Activated CD4-positive, alpha-beta memory T cell treated with anti-CD3 and anti-CD28 coated beads, Interleukin-2, amount 10 ng/mL, durations not matched to agents 7 days and 5 days (primary cell): Measurements from ENCODE around the gene LZTFL1. TPM values are rescaled to one million over a fixed set of nuclear protein-coding genes. Genes with fewer than 3 reads are reported as not detected.

ENCODE experiments used
- CTCF ChIA-PET: fragments of 350-600 bp; sonication (Branson Sonifier 250); formaldehyde crosslinking; loops from one replicate; lab custom pipeline; 2021; ENCODE audit warnings: antibody characterized with exemption, inconsistent platforms; lab: Charles Lee
- POLR2A ChIA-PET: fragments of 350-600 bp; sonication (Branson Sonifier 250); formaldehyde crosslinking; loops from one replicate; lab custom pipeline; 2021; ENCODE audit warnings: antibody characterized with exemption; lab: Charles Lee
- DNase-seq: peaks from one replicate; pipeline ENCODE4 v3.0.0-alpha.2; 2020
- H3K27ac Mint-ChIP-seq: one replicate; pipeline ENCODE4 v1.8.0; 2021; ENCODE audit warnings: mild to moderate bottlenecking, mixed read lengths
- H3K27me3 Mint-ChIP-seq: one replicate; pipeline ENCODE4 v1.8.0; 2021; ENCODE audit warnings: mixed read lengths
- H3K36me3 Mint-ChIP-seq: one replicate; pipeline ENCODE4 v1.8.0; 2021; ENCODE audit warnings: low read depth, mixed read lengths
- H3K4me1 Mint-ChIP-seq: one replicate; pipeline ENCODE4 v1.8.0; 2021; ENCODE audit warnings: mixed read lengths
- H3K4me3 Mint-ChIP-seq: one replicate; pipeline ENCODE4 v1.8.0; 2021; ENCODE audit warnings: mild to moderate bottlenecking, mixed read lengths
- H3K9me3 Mint-ChIP-seq: one replicate; pipeline ENCODE4 v1.8.0; 2021; ENCODE audit warnings: mixed read lengths
- total RNA-seq, 2 experiments: library from RNA; stranded (reverse); gene quantifications; one replicate each; pipeline ENCODE4 v1.2.3, GENCODE V29; 2021

The LZTFL1 gene
- total RNA-seq, 2 experiments from 2014 or later: 7.9 to 8.4 TPM

DNA sequence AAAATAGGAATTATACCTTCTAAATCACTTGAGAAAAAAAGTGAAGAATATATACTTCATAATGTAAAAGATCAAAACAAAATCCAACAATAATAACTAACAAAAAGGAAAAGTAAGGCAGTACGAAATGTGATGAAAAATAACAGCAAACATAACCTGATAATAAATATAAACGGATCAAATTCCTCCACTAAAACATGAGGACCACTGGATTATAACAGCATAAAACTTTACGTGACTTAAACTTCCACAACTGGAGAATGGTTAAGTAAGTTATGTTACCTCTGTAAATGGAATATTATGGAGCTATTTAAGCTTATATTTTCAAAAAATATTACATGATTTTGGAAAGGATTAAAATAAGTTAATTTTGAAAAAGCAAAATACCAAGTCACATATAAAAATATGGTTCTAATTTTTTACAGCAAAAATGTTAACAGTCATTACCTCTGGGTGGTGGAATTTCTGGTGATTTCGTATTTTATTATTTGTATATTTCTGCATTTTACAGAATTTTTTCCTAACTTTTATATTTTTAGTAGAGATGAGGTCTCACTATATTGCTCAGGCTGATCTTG is 52.6 kb downstream of the LZTFL1 start:
- POLR2A ChIA-PET: no interaction called here
- Mint-ChIP-seq H3K4me3 (no peak overlapping the region), H3K4me1 (no peaks in the 10 kb centered on the region), H3K9me3 (peaks cover 7% of the 10 kb centered on the region), H3K36me3 (no peaks in the 10 kb centered on the region), H3K27me3 (peaks cover 73% of the 10 kb centered on the region), H3K27ac (no peak overlapping the region)
- CTCF ChIA-PET: no interaction called here
- no peak for DNase-seq

DNA sequence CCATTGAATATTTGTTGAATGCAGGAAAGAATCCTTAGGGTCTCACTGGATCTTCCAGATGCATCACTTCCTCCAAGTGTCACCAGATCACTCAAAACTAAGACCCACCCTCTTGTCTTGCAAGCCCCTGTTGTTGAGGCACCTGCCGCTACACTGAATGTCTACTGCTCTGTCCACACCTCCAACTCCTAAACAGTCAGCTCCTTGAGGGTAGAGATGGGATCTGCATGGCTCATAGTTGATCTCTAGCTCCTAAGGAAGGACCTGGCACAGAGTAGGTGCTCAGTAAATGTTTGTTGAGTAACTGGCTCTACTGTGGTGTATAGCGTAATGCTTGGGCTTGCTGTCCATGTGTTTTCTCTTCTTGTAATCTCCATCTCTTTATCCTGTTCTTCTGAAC is 54.4 kb downstream of the LZTFL1 start:
- CTCF ChIA-PET: no interaction called here
- Mint-ChIP-seq H3K4me3 (no peak overlapping the region), H3K4me1 (no peaks in the 10 kb centered on the region), H3K9me3 (peaks cover 7% of the 10 kb centered on the region), H3K27me3 (peaks cover 61% of the 10 kb centered on the region), H3K36me3 (no peaks in the 10 kb centered on the region), H3K27ac (no peak overlapping the region)
- DNase-seq: no peak
- POLR2A ChIA-PET: no interaction called here

- Mint-ChIP-seq H3K27ac (no peak overlapping the region), H3K4me1 (no peaks in the 10 kb centered on the region), H3K27me3 (peaks cover 59% of the 10 kb centered on the region), H3K9me3 (peaks cover 7% of the 10 kb centered on the region), H3K36me3 (no peaks in the 10 kb centered on the region), H3K4me3 (no peak overlapping the region)
- ChIA-PET CTCF (no interaction called here), POLR2A (no interaction called here)
- DNase-seq: no peak
Measured at GRCh38 chr3:45786801-45787495, 55.0 kb downstream of the LZTFL1 start.

DNA sequence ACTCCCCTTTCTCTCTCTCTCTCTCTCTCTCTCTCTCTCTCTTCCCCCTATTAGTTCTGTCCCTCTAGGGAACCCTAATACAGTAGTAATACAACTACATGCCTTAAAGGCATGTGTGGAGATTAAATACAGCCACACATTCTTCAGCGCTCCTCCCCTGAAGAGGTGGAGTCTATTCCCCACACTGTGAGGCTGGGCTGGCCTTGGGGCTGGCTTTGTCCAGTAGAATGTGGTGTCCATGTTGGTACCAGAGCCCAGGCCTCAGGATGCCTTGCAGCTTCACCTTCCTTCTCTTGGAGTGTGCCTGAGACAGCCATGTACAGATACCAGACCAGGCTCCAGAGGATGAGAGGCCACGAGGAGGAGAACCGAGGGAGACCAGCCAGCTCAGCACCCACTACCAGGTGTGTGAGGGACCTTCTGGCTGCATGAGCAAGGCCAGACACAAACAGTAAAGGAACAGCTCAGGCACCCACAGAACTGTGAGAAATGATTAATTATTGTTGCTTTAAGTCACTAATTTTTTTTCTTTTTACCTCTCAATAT is 56.2 kb downstream of the LZTFL1 start:
- Mint-ChIP-seq H3K9me3 (peaks cover 7% of the 10 kb centered on the region), H3K4me1 (no peaks in the 10 kb centered on the region), H3K36me3 (no peaks in the 10 kb centered on the region), H3K4me3 (no peak overlapping the region), H3K27me3 (peaks cover 50% of the 10 kb centered on the region), H3K27ac (no peak overlapping the region)
- ChIA-PET POLR2A (no interaction called here), CTCF (no interaction called here)
- DNase-seq: no peak

DNA sequence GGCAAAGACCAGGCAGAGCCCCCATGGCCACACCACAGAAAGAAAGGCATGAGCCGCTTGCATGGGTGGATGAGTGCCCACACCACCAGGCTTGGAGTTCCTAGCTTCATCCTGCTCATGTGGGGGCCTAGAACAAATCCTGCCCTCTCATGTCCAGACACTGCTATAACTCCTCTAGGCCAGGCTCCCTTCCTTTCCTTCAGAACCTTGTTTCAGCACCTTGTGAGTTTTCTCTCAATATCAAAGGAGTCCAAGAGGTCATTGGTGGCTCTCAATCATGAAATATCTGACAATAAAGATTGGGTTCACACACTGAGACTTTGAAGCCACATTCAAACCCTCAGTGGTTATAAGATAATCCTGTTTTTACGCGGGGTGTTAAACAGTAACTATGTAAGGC is 58.3 kb downstream of the LZTFL1 start:
- Mint-ChIP-seq H3K4me1 (no peaks in the 10 kb centered on the region), H3K9me3 (no peaks in the 10 kb centered on the region), H3K4me3 (no peak overlapping the region), H3K36me3 (no peaks in the 10 kb centered on the region), H3K27me3 (peaks cover 36% of the 10 kb centered on the region), H3K27ac (no peak overlapping the region)
- no peak for DNase-seq
- POLR2A ChIA-PET: no interaction called here
- CTCF ChIA-PET: no interaction called here

DNA sequence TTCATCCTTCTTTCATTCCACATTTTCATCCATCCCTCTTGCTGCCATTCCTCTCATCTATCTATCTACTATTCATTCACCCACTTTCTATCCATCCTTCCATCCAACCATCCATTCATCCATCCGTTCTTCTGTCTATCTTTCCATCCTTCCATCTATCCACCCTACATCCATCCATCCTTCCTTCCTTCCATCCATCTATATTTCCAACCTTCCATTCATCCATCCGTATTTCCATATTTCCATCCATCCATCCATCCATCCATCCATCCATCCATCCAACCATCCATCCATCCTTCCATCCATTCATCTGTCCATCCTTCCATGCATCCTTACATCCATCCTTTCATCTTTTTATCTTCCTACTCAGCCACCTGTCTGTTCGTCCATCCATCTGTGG is 59.5 kb downstream of the LZTFL1 start:
- ChIA-PET POLR2A (no interaction called here), CTCF (no interaction called here)
- DNase-seq: no peak
- Mint-ChIP-seq H3K4me3 (no peak overlapping the region), H3K27ac (no peak overlapping the region), H3K4me1 (no peaks in the 10 kb centered on the region), H3K36me3 (no peaks in the 10 kb centered on the region), H3K9me3 (no peaks in the 10 kb centered on the region), H3K27me3 (peaks cover 30% of the 10 kb centered on the region)

GRCh38 chr3:45781841-45782240 is 60.1 kb downstream of the LZTFL1 start:
- no peak overlapping the region for H3K4me3 Mint-ChIP-seq
- H3K36me3 Mint-ChIP-seq: no peaks in the 10 kb centered on the region
- ChIA-PET CTCF (no interaction called here), POLR2A (no interaction called here)
- DNase-seq: peak; percentile 5
- no peaks in the 10 kb centered on the region for H3K9me3 Mint-ChIP-seq
- no peak overlapping the region for H3K27ac Mint-ChIP-seq
- H3K27me3 Mint-ChIP-seq: peaks cover 24% of the 10 kb centered on the region
- H3K4me1 Mint-ChIP-seq: no peaks in the 10 kb centered on the region

DNA sequence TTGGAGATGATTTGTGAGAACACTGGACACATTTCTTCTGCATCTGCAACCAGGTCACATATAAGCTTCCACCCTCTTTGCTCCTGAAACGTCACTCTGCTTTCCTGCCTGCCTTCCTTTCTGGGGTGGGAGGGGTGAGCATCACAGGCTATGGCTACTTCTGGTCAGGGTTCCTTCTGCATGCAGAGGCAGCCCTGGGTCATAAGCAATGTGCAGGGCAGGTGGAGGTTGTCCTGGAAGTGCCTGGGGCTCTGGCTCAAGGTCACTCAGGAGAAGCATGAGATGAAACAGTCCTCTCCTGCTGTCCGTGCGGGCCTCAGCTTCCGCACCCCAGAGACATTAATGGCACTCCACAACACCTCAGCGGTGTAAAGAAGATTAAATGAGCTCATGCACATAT is 60.6 kb downstream of the LZTFL1 start:
- H3K36me3 Mint-ChIP-seq: no peaks in the 10 kb centered on the region
- no peak overlapping the region for H3K27ac Mint-ChIP-seq
- no peaks in the 10 kb centered on the region for H3K4me1 Mint-ChIP-seq
- ChIA-PET CTCF (no interaction called here), POLR2A (no interaction called here)
- H3K27me3 Mint-ChIP-seq: peaks cover 19% of the 10 kb centered on the region
- no peak overlapping the region for H3K4me3 Mint-ChIP-seq
- no peaks in the 10 kb centered on the region for H3K9me3 Mint-ChIP-seq
- DNase-seq: peak; percentile 9

DNA sequence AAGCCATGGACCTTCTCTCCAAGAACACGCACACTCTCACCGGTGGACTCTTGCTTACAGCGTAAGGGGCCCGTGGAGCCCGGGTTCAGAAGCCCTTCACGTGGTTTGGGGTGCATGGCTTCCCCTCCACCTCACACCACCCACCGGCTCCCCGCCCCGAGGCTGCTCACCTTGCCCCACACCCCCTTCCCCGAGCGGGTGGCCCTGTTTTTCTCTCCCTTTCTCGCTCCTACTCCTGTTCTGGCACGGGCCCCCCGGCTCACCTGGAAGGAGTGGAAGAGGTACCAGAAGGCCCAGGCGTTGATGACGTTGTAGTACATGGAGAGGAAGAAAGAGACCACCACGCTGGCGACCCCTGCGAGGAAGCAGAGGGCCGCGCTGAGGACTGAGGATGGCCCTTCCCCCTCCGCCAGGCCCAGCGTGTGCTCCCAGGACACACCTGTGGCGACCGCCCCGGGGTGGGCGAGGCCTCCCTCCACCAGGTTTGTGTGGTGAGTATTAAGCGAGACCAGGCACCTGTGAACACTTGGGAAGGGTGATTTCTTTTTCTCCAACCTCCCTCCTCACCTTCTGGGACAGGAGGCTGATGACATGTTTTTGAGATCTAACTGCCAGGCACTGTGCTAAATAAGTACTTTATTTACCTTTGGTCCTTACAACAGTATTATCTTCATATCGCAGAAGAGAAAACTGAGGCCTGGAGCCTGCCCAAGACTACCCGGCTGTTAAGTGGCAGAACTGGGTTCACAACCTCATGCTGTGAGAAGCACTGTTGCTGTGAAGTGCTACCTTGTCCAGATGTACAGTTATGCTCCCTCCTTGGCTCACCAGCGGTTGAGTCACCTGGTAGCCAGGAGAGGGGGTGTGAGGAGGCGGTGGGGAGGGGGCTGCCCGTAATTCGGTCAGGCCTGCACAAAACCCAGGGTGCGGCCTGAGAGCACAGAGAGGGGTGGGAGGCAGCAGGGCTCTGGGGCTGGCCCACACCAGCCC is 61.9 kb downstream of the LZTFL1 start:
- H3K27ac Mint-ChIP-seq: no peak overlapping the region
- H3K9me3 Mint-ChIP-seq: no peaks in the 10 kb centered on the region
- peak; percentile 10 for DNase-seq
- no peak overlapping the region for H3K4me3 Mint-ChIP-seq
- CTCF ChIA-PET: no interaction called here
- POLR2A ChIA-PET: no interaction called here
- no peaks in the 10 kb centered on the region for H3K4me1 Mint-ChIP-seq
- H3K36me3 Mint-ChIP-seq: no peaks in the 10 kb centered on the region
- peaks cover 11% of the 10 kb centered on the region for H3K27me3 Mint-ChIP-seq

- ChIA-PET POLR2A (no interaction called here), CTCF (no interaction called here)
- no peak for DNase-seq
- H3K4me1 Mint-ChIP-seq: no peaks in the 10 kb centered on the region
- H3K9me3 Mint-ChIP-seq: no peaks in the 10 kb centered on the region
- H3K36me3 Mint-ChIP-seq: no peaks in the 10 kb centered on the region
- H3K27me3 Mint-ChIP-seq: peaks cover 11% of the 10 kb centered on the region
- no peak overlapping the region for H3K4me3 Mint-ChIP-seq
- H3K27ac Mint-ChIP-seq: no peak overlapping the region
Measured at GRCh38 chr3:45778761-45779201, 63.1 kb downstream of the LZTFL1 start.

GRCh38 chr3:45777746-45778386 is 64.1 kb downstream of the LZTFL1 start:
- no peak for DNase-seq
- Mint-ChIP-seq H3K9me3 (no peaks in the 10 kb centered on the region), H3K36me3 (no peaks in the 10 kb centered on the region), H3K27me3 (peaks cover 16% of the 10 kb centered on the region), H3K4me3 (no peak overlapping the region), H3K27ac (no peak overlapping the region), H3K4me1 (peaks cover 8% of the 10 kb centered on the region)
- ChIA-PET CTCF (no interaction called here), POLR2A (no interaction called here)

GRCh38 chr3:45777111-45777745 is 64.7 kb downstream of the LZTFL1 start:
- H3K36me3 Mint-ChIP-seq: no peaks in the 10 kb centered on the region
- POLR2A ChIA-PET: no interaction called here
- H3K4me1 Mint-ChIP-seq: peaks cover 14% of the 10 kb centered on the region
- H3K9me3 Mint-ChIP-seq: no peaks in the 10 kb centered on the region
- H3K27ac Mint-ChIP-seq: no peak overlapping the region
- DNase-seq: no peak
- CTCF ChIA-PET: no interaction called here
- H3K4me3 Mint-ChIP-seq: no peak overlapping the region
- peaks cover 18% of the 10 kb centered on the region for H3K27me3 Mint-ChIP-seq
